Naive thymus-derived CD4-positive, alpha-beta T cell (primary cell): ENCODE results near the gene CDH4. TPM values are rescaled to one million over a fixed set of nuclear protein-coding genes. Genes with fewer than 3 reads are reported as not detected.

Source experiments
- ATAC-seq: fragments of 150-1000 bp; cut with Tn5 transposase; 2 replicates; pipeline ENCODE4 v1.10.0; 2021; ENCODE audit warnings: mild to moderate bottlenecking, moderate library complexity
- CTCF ChIA-PET: fragments of 350-600 bp; sonication (Branson Sonifier 250); formaldehyde crosslinking; loops from one replicate; lab custom pipeline; 2021; ENCODE audit warnings: antibody characterized with exemption; lab: Charles Lee
- POLR2A ChIA-PET: fragments of 350-600 bp; sonication (Branson Sonifier 250); formaldehyde crosslinking; loops from one replicate; lab custom pipeline; 2021; ENCODE audit warnings: antibody characterized with exemption, inconsistent platforms; lab: Charles Lee
- DNase-seq, 9 donors: peaks; one replicate each; pipeline versions ENCODE4 v3.0.0 to v3.0.0-alpha.2; 2020 to 2022; ENCODE audit warnings: mixed read lengths in 1 of 9
- H3K27ac ChIP-seq: one replicate; pipeline ENCODE4 v1.7.0; 2013; ENCODE audit warnings: mild to moderate bottlenecking, low read depth, low read length, moderate library complexity
- H3K27me3 ChIP-seq, 2 donors: one replicate each; pipeline ENCODE4 v1.7.0; 2013; ENCODE audit warnings: low read length in 2 of 2, mild to moderate bottlenecking in 2 of 2, moderate library complexity in 2 of 2; ENCODE audit not compliant: control insufficient read depth in 2 of 2, insufficient read depth in 2 of 2
- H3K36me3 ChIP-seq, 3 experiments: 1 replicate in 2 of 3; 2 replicates in 1 of 3; pipeline ENCODE4 v1.7.0; 2013; ENCODE audit warnings: low read length in 3 of 3, mild to moderate bottlenecking in 3 of 3, moderate library complexity in 1 of 3; ENCODE audit not compliant: insufficient read depth in 3 of 3, control insufficient read depth in 2 of 3
- H3K4me1 ChIP-seq, 2 donors: one replicate each; pipeline ENCODE4 v1.7.0; 2013; ENCODE audit warnings: low read length in 2 of 2, mild to moderate bottlenecking in 2 of 2, moderate library complexity in 1 of 2; ENCODE audit not compliant: control insufficient read depth in 2 of 2, insufficient read depth in 2 of 2
- H3K4me3 ChIP-seq: 2 replicates; pipeline ENCODE4 v1.7.0; 2013; ENCODE audit warnings: mild to moderate bottlenecking, low read length
- H3K9me3 ChIP-seq, 3 experiments: 1 replicate in 2 of 3; 2 replicates in 1 of 3; pipeline ENCODE4 v1.7.0; 2013; ENCODE audit warnings: low read length in 3 of 3; ENCODE audit not compliant: control insufficient read depth in 2 of 3
- H3K27ac Mint-ChIP-seq, 9 donors: one replicate each; pipeline ENCODE4 v1.8.0; 2020 to 2022; ENCODE audit warnings: mixed read lengths in 9 of 9, mild to moderate bottlenecking in 8 of 9, moderate library complexity in 5 of 9, inconsistent platforms in 2 of 9
- H3K27me3 Mint-ChIP-seq, 5 donors: one replicate each; pipeline ENCODE4 v1.8.0; 2021 to 2022; ENCODE audit warnings: mixed read lengths in 5 of 5, mild to moderate bottlenecking in 1 of 5
- H3K36me3 Mint-ChIP-seq, 5 donors: one replicate each; pipeline ENCODE4 v1.8.0; 2020 to 2022; ENCODE audit warnings: mixed read lengths in 5 of 5, mild to moderate bottlenecking in 3 of 5, inconsistent platforms in 1 of 5
- H3K4me1 Mint-ChIP-seq, 7 donors: one replicate each; pipeline ENCODE4 v1.8.0; 2020 to 2022; ENCODE audit warnings: mixed read lengths in 7 of 7, mild to moderate bottlenecking in 3 of 7, inconsistent platforms in 1 of 7
- H3K4me3 Mint-ChIP-seq, 10 donors: one replicate each; pipeline ENCODE4 v1.8.0; 2020 to 2022; ENCODE audit warnings: mild to moderate bottlenecking in 10 of 10, mixed read lengths in 10 of 10, moderate library complexity in 6 of 10, inconsistent platforms in 2 of 10
- H3K9me3 Mint-ChIP-seq, 11 donors: one replicate each; pipeline ENCODE4 v1.8.0; 2020 to 2022; ENCODE audit warnings: mixed read lengths in 11 of 11, mild to moderate bottlenecking in 4 of 11, inconsistent platforms in 1 of 11, moderate library complexity in 1 of 11
- intact Hi-C, 2 donors: fragments of 100-400 bp; cut with micrococcal nuclease; formaldehyde crosslinking; loops; one replicate each; pipeline ENCODE4 v1.15.1; 2023
- polyA plus RNA-seq, 2 donors: library from polyadenylated mRNA; unstranded; fragments of 300-500 nt; fragmentation: Illumina TruSeq; gene quantifications; one replicate each; pipeline ENCODE4 v1.2.3, GENCODE V29; 2021
- total RNA-seq, 6 experiments: library from RNA in 5 of 6; stranded (reverse) in 5 of 6; gene quantifications; 1 replicate in 5 of 6; 2 replicates in 1 of 6; pipeline ENCODE4 v1.2.3 and lab custom pipeline; 2021 to 2026

The CDH4 gene
- total and polyA plus RNA-seq, 7 experiments from 2014 or later: 0.05 to 0.43 (median 0.14) TPM; not detected in 1

DNA sequence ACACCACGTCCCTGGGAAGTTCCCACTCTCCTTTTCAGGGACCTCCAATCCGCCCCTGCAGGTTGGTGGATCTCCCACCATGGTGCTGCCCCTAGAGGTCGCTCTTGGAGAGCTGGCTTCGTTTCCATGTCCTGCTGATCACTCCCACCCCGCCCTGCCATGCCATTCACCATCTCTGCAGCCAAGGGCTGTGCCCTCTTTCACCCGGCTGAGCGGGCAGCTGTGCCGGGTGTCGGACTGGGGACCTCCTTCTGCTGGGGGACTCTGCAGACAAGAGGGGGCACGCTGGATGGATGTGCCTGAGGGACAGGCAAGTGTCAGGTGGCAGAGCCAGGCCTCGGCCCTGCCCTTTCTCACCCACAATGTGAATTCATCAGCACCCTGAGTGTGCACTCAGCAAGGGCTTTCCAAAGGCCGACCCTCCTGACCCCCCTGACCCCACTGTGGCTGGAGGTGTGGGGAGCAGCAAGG is 347.0 kb downstream of the CDH4 start:
- ATAC-seq: no peak
- H3K36me3 Mint-ChIP-seq: peaks cover 0 to 4% (median 0%) of the 10 kb centered on the region in 5 donors
- H3K9me3 ChIP-seq: peaks cover 0 to 9% (median 0%) of the 10 kb centered on the region in 3 experiments

DNA sequence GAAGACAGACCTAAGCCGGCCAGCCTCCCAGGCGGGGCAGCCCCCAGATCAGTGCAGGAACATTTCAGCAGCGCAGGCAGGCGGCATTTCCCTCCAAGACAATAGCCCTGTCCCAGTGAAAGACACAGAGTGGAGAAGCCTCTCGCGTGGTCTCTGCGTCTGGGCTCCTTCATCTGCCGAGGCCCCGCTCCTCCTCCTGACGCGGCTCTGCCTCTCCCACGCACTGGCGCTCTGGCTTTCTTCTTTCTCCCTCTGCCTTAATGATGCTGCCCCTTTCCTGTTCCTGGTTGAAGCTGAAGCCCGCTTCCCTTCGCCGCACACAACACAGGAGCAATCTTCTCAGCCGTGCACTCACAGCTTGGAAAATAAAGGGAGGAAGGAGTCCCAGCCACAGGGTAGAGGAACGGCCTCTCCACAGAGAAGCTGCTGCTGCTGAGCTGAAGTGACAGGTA is 347.5 kb downstream of the CDH4 start:
- H3K4me3 Mint-ChIP-seq: no peak overlapping the region
- intact Hi-C loops: no loop called here
- no peak for ATAC-seq
- peaks cover 0 to 4% (median 0%) of the 10 kb centered on the region in 5 donors for H3K27me3 Mint-ChIP-seq
- Histone ChIP-seq H3K4me3 (no peak overlapping the region), H3K27ac (no peak overlapping the region), H3K4me1 (no peaks in the 10 kb centered on the region), H3K36me3 (no peaks in the 10 kb centered on the region), H3K9me3 (peaks cover 0 to 9% (median 0%) of the 10 kb centered on the region in 3 experiments), H3K27me3 (no peaks in the 10 kb centered on the region)
- POLR2A ChIA-PET: no interaction called here
- no peak overlapping the region for H3K27ac Mint-ChIP-seq
- H3K4me1 Mint-ChIP-seq: peaks cover 0 to 2% (median 0%) of the 10 kb centered on the region in 7 donors
- no peak for DNase-seq
- peaks cover 0 to 18% (median 14%) of the 10 kb centered on the region in 11 donors for H3K9me3 Mint-ChIP-seq
- H3K36me3 Mint-ChIP-seq: peaks cover 0 to 4% (median 0%) of the 10 kb centered on the region in 5 donors
- CTCF ChIA-PET: no interaction called here

More for the DNA sequence above, 347.0 kb downstream of the CDH4 start:
- no peak overlapping the region for H3K4me3 ChIP-seq
- ChIA-PET CTCF (no interaction called here), POLR2A (no interaction called here)
- no peak for DNase-seq
- H3K27me3 ChIP-seq: no peaks in the 10 kb centered on the region
- Mint-ChIP-seq H3K9me3 (peaks cover 0 to 19% (median 12%) of the 10 kb centered on the region in 11 donors), H3K4me3 (no peak overlapping the region), H3K27me3 (peaks cover 0 to 4% (median 0%) of the 10 kb centered on the region in 5 donors), H3K4me1 (peaks cover 0 to 2% (median 0%) of the 10 kb centered on the region in 7 donors), H3K27ac (no peak overlapping the region)
- H3K36me3 ChIP-seq: no peaks in the 10 kb centered on the region
- H3K4me1 ChIP-seq: no peaks in the 10 kb centered on the region
- intact Hi-C loops: no loop called here
- no peak overlapping the region for H3K27ac ChIP-seq

DNA sequence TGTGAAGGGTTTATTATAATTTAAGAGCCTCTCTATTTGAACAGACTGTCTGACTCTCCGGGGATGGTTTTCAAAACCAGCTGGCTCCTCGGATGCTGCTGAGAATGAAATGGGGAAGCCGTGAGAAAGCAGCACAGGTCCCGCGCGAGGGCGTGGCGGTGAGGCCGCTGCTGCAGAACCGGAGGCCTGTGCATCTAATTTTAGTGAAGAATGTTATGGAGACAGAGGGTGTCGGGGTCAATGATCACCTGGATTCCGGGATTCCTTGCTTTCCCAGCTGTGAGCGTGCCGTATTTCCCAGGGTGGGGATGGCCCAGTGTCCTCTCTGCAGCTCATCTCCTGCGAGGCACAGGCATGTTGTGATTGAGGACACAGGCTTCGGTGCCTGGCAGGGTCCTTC is 348.0 kb downstream of the CDH4 start:
- no peaks in the 10 kb centered on the region for H3K36me3 ChIP-seq
- CTCF ChIA-PET: no interaction called here
- H3K9me3 ChIP-seq: peaks cover 0 to 9% (median 0%) of the 10 kb centered on the region in 3 experiments
- H3K36me3 Mint-ChIP-seq: peaks cover 0 to 4% (median 0%) of the 10 kb centered on the region in 5 donors
- H3K4me3 ChIP-seq: no peak overlapping the region
- H3K27ac ChIP-seq: no peak overlapping the region
- H3K4me3 Mint-ChIP-seq: no peak overlapping the region
- H3K27me3 Mint-ChIP-seq: peaks cover 0 to 4% (median 0%) of the 10 kb centered on the region in 5 donors
- H3K27me3 ChIP-seq: no peaks in the 10 kb centered on the region
- POLR2A ChIA-PET: no interaction called here
- H3K9me3 Mint-ChIP-seq: peaks cover 0 to 19% (median 15%) of the 10 kb centered on the region in 11 donors
- peaks cover 0 to 2% (median 0%) of the 10 kb centered on the region in 7 donors for H3K4me1 Mint-ChIP-seq
- no peaks in the 10 kb centered on the region for H3K4me1 ChIP-seq
- intact Hi-C loops: no loop called here
- DNase-seq: no peak
- ATAC-seq: no peak
- no peak overlapping the region for H3K27ac Mint-ChIP-seq

DNA sequence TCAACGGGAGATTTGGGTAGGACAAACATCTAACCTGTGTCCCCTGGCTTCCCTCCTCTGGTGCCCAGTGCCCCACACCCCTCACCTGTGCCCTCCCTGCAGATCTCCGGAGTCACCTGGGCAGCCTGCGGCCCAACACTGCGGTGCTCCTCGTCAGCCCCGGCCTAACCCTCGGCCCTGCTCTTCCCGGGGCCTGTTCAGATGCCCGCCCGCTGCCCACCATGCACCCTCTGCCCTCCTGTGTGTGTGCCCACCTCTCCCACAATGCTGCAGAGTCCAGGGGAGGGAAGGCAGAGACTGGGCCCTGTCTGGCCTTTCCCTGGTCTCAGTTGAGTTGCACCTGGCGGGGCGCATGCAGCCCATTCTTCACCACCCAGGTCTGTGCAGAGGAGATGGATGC is 349.3 kb downstream of the CDH4 start:
- DNase-seq (no peak), ATAC-seq (no peak)
- H3K27ac Mint-ChIP-seq: no peak overlapping the region
- intact Hi-C loops: no loop called here
- H3K4me1 Mint-ChIP-seq: peaks cover 0 to 2% (median 0%) of the 10 kb centered on the region in 7 donors
- H3K4me1 ChIP-seq: no peaks in the 10 kb centered on the region
- no peaks in the 10 kb centered on the region for H3K36me3 ChIP-seq
- no peak overlapping the region for H3K27ac ChIP-seq
- no peaks in the 10 kb centered on the region for H3K27me3 ChIP-seq
- peaks cover 0 to 18% (median 7%) of the 10 kb centered on the region in 11 donors for H3K9me3 Mint-ChIP-seq
- peaks cover 0 to 5% (median 0%) of the 10 kb centered on the region in 3 experiments for H3K9me3 ChIP-seq
- POLR2A ChIA-PET: no interaction called here
- peaks cover 0 to 4% (median 0%) of the 10 kb centered on the region in 5 donors for H3K27me3 Mint-ChIP-seq
- H3K4me3 ChIP-seq: no peak overlapping the region
- peaks cover 0 to 4% (median 0%) of the 10 kb centered on the region in 5 donors for H3K36me3 Mint-ChIP-seq
- H3K4me3 Mint-ChIP-seq: no peak overlapping the region
- CTCF ChIA-PET: no interaction called here

DNA sequence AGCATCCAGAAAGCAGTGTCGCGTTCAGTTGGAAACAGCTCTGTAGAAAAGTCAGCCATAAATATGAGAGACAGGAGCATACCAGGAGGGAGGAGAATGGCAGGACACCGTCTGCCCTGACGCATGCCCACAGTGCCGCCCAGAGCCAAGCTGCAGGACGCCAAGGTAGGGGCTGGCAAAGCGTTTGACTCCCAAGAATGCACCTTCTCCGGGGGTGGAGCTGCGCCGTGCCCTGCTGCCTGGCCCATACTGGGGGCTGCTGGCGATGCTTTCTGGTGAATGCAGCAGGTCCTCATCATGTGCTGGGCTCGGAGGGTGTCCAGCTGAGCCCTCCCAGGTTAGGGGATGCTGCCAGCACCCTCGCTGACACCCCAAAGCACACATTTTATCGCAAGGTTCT is 349.8 kb downstream of the CDH4 start:
- Mint-ChIP-seq H3K27ac (no peak overlapping the region), H3K4me3 (no peak overlapping the region), H3K36me3 (peaks cover 0 to 2% (median 0%) of the 10 kb centered on the region in 5 donors), H3K9me3 (peaks cover 0 to 16% (median 5%) of the 10 kb centered on the region in 11 donors), H3K4me1 (peaks cover 0 to 2% (median 0%) of the 10 kb centered on the region in 7 donors), H3K27me3 (peaks cover 0 to 4% (median 0%) of the 10 kb centered on the region in 5 donors)
- Histone ChIP-seq H3K27me3 (no peaks in the 10 kb centered on the region), H3K9me3 (peaks cover 0 to under 1% (median 0%) of the 10 kb centered on the region in 3 experiments), H3K4me1 (no peaks in the 10 kb centered on the region), H3K36me3 (no peaks in the 10 kb centered on the region), H3K4me3 (no peak overlapping the region), H3K27ac (no peak overlapping the region)
- CTCF ChIA-PET: no interaction called here
- intact Hi-C loops: no loop called here
- no peak for DNase-seq
- POLR2A ChIA-PET: no interaction called here
- ATAC-seq: no peak

DNA sequence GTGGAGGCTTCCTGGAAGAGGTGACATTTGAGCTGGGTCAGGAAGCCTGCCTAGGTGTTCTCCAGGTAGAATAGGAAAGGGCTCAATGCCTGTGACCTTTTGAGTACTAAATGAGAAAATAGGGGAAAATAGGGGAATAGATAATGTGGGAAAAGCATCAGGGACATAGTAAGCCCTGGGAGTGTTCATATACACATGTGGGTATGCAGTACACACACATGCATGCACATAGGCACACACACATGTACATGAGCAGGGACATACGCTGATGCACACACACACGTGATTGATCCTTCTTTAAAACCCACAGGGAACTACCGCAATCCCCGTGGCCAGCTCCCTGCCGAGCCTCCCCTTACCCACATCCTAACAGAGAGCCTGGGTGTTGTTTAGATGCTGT is 351.7 kb downstream of the CDH4 start:
- no peaks in the 10 kb centered on the region for H3K36me3 Mint-ChIP-seq
- H3K4me1 Mint-ChIP-seq: peaks cover 0 to 2% (median 0%) of the 10 kb centered on the region in 7 donors
- no peaks in the 10 kb centered on the region for H3K36me3 ChIP-seq
- peaks cover 0 to 20% (median 5%) of the 10 kb centered on the region in 11 donors for H3K9me3 Mint-ChIP-seq
- intact Hi-C loops: no loop called here
- ChIA-PET CTCF (no interaction called here), POLR2A (no interaction called here)
- ATAC-seq (no peak), DNase-seq (no peak)
- no peak overlapping the region for H3K27ac ChIP-seq
- no peak overlapping the region for H3K4me3 Mint-ChIP-seq
- no peaks in the 10 kb centered on the region for H3K27me3 ChIP-seq
- H3K27me3 Mint-ChIP-seq: peaks cover 0 to 4% (median 0%) of the 10 kb centered on the region in 5 donors
- no peaks in the 10 kb centered on the region for H3K4me1 ChIP-seq
- no peaks in the 10 kb centered on the region for H3K9me3 ChIP-seq
- no peak overlapping the region for H3K4me3 ChIP-seq
- no peak overlapping the region for H3K27ac Mint-ChIP-seq

DNA sequence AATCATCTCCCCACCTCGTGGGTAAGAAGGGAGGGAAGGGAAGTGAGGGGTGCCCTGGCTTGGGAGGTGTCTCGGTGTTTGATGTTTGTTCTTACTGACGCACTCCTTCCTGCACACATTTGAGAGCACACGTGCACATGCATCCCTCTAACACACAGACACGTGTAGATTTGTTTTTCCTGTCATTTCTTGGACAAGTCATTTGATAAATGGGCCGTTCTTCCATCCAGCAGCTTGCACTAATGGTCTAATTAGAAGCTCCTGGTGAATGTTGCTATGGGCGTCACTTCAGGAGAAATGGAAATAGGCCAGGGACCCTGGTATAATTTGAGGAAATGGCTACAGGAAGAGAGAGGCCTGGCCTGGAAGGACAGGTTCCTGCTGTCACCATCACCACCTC is 352.5 kb downstream of the CDH4 start:
- ChIA-PET POLR2A (no interaction called here), CTCF (no interaction called here)
- intact Hi-C loops: no loop called here
- H3K4me3 ChIP-seq: no peak overlapping the region
- no peak overlapping the region for H3K27ac ChIP-seq
- Mint-ChIP-seq H3K27me3 (peaks cover 0 to 4% (median 0%) of the 10 kb centered on the region in 5 donors), H3K27ac (no peak overlapping the region), H3K9me3 (peaks cover 0 to 22% (median 5%) of the 10 kb centered on the region in 11 donors), H3K4me3 (no peak overlapping the region), H3K36me3 (no peaks in the 10 kb centered on the region), H3K4me1 (peaks cover 0 to 1% (median 0%) of the 10 kb centered on the region in 7 donors)
- DNase-seq: no peak
- no peaks in the 10 kb centered on the region for H3K36me3 ChIP-seq
- H3K27me3 ChIP-seq: no peaks in the 10 kb centered on the region
- H3K9me3 ChIP-seq: no peaks in the 10 kb centered on the region
- ATAC-seq: no peak
- H3K4me1 ChIP-seq: no peaks in the 10 kb centered on the region
